Measurements from ENCODE around the gene CRELD2.

The CRELD2 gene

DNA sequence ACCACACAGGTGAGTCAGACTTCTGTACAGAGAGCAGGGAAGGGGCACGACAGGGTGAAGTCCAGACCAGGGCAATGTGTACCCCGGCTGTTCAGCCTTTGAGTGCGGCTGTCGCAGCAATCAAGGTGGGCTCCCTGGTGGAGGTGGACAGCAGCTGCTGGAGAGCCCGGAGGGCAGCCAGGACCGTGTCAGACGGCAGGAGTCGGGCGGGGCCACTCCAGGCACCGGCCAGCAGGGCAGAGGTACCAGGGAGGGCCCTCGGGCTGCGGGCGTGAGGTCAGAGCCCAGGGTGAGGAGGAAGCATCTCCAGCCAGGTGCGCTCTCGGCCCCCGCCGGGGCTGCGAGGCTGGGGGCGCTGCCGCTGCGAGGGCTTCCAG is 41.3 kb downstream of the CRELD2 start:
- DNase-seq, result no peak

DNA sequence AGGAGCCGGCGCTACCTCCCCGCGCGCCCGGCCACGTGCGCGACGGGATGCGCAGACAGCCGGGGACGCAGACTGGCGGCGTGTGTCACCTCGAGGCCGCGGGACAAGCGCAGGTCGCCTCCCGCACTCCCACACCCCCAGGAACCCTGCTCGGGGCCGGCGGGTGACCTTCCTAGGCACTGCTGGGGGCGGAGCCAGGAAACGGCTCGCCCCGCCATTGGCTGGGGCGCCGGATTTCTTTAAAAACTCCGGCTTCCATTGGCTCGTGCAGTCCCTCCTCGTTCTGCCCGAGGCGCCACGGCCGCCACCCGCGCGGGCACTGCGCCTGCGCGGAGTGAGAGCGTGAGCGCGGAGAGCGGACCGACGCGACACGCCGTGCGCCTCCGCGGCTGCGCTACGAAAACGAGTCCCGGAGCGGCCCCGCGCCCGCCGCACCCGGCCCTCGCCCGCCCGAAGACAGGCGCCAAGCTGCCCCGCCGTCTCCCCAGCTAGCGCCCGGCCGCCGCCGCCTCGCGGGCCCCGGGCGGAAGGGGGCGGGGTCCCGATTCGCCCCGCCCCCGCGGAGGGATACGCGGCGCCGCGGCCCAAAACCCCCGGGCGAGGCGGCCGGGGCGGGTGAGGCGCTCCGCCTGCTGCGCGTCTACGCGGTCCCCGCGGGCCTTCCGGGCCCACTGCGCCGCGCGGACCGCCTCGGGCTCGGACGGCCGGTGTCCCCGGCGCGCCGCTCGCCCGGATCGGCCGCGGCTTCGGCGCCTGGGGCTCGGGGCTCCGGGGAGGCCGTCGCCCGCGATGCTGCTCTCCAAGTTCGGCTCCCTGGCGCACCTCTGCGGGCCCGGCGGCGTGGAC is 41.9 kb downstream of the CRELD2 start, which contains the start of gene PIM3:
TSS of gene PIM3 (plus strand) at position 614 of the 846 bp plus-strand sequence. CDS start at position 790, 176 bp downstream.
- DNase-seq, result peak; percentile 80

DNA sequence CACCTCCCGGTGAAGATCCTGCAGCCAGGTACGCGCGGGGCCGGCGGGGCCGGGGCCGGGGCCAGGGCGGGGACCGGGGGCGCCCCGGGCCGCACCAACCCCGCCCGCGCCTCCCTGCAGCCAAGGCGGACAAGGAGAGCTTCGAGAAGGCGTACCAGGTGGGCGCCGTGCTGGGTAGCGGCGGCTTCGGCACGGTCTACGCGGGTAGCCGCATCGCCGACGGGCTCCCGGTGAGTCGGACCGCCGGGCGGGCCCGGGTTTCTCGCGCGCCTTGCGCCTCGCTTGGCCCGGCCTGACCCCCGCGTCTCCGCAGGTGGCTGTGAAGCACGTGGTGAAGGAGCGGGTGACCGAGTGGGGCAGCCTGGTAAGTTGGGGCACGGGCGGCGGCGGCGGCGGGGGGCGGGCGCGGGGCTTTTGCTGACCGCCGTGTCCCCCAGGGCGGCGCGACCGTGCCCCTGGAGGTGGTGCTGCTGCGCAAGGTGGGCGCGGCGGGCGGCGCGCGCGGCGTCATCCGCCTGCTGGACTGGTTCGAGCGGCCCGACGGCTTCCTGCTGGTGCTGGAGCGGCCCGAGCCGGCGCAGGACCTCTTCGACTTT is 42.7 kb downstream of the CRELD2 start:
- no peak for DNase-seq

DNA sequence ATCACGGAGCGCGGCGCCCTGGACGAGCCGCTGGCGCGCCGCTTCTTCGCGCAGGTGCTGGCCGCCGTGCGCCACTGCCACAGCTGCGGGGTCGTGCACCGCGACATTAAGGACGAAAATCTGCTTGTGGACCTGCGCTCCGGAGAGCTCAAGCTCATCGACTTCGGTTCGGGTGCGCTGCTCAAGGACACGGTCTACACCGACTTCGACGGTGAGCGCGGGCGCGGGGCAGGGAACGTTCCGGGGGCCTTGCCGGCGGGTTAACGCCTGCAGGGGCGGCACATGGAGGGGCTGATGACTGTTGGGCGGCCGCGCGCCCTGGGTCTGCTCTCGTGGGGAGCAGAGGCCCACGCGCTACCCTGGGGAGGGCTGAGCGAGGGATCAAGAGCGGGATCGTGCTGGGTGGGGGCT is 43.2 kb downstream of the CRELD2 start:
- no peak for DNase-seq

DNA sequence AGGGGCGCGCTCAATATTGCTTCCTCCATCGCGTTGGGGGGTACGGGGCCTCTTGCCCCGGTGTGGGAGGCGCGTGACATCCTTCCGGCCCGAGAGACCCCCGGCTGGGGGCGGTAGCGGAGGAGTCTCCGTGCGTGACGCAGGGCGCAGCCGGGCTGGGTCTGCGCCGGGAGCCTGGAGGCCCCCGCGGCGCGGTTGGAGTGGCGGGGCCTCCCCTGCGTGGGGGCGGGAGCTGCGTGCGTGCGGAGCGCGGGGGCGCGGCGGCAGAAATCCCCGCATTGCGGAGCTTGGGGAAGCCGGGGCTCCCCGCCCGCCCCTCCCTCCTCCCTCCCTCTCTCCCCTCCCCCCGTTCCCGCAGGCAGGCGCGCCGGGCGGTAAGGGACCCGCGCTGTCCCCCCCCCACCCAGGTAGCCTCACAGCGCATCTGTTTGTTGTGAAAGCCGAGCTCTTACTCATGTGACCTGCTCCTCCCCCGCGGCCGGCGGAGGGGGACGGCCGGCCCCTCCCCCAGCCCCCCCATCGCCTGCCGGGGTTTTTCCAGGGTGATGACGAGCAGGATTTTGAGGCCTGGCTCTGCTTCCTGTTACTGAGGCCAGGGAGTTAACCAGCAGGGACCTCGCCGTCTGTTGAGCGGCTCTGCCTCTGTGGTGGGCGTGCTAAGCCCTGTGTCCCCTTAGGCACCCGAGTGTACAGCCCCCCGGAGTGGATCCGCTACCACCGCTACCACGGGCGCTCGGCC is 43.7 kb downstream of the CRELD2 start:
- DNase-seq, result peak; percentile 82

DNA sequence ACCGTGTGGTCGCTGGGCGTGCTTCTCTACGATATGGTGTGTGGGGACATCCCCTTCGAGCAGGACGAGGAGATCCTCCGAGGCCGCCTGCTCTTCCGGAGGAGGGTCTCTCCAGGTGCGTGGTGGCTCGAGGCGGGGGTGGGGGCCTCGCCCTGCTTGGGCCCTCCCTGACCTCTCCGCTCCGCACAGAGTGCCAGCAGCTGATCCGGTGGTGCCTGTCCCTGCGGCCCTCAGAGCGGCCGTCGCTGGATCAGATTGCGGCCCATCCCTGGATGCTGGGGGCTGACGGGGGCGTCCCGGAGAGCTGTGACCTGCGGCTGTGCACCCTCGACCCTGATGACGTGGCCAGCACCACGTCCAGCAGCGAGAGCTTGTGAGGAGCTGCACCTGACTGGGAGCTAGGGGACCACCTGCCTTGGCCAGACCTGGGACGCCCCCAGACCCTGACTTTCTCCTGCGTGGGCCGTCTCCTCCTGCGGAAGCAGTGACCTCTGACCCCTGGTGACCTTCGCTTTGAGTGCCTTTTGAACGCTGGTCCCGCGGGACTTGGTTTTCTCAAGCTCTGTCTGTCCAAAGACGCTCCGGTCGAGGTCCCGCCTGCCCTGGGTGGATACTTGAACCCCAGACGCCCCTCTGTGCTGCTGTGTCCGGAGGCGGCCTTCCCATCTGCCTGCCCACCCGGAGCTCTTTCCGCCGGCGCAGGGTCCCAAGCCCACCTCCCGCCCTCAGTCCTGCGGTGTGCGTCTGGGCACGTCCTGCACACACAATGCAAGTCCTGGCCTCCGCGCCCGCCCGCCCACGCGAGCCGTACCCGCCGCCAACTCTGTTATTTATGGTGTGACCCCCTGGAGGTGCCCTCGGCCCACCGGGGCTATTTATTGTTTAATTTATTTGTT is 44.6 kb downstream of the CRELD2 start:
- DNase-seq, result peak; percentile 18

DNA sequence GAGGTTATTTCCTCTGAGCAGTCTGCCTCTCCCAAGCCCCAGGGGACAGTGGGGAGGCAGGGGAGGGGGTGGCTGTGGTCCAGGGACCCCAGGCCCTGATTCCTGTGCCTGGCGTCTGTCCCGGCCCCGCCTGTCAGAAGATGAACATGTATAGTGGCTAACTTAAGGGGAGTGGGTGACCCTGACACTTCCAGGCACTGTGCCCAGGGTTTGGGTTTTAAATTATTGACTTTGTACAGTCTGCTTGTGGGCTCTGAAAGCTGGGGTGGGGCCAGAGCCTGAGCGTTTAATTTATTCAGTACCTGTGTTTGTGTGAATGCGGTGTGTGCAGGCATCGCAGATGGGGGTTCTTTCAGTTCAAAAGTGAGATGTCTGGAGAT is 45.2 kb downstream of the CRELD2 start:
- DNase-seq, result no peak

DNA sequence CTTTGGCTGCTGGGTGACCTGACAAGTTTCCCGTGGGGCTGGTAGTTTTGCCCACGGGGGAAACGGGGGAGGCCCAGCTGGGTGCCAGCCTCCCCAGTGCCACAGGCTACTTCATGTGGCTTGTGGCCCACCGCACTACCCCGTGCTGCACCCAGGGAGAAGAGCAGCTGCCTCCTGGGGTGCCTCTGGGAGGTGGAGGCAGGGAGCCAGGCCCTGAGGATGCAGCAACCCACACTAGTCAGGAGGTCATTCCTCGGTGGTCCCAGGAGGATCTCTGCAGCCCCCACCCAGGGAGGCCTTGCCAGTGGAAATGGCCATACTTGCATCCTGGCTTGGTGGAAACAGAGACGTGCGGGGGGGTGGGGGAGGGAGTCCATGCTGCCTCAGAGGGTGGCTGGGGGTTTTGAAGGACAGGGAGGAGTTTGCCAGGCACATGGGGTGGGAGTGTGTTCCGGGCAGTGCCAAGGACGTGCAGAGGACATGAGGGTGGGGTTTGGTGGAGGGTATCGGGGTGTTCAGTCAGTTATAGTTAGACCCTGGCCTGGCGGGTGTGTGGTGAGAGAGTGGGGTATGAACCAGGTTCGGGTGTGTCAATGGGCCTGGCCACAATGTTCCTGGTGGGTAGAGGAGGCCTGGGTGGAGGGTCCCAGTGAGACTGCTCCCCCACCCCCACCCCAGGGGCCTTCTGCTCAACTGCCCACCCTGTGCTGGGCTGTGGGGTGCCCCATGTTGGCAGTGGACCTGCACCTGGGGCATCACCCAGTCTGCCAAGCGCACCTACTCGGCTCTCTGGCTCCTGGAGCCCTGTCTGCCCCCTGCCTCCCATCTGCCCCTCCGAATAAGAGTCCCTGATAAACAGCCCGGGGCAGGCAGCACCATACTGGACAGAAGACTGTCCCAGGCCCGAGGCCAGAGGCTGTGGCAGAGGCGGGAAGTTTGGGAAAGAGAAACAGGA is 46.0 kb downstream of the CRELD2 start:
- peak; percentile 13 for DNase-seq

DNA sequence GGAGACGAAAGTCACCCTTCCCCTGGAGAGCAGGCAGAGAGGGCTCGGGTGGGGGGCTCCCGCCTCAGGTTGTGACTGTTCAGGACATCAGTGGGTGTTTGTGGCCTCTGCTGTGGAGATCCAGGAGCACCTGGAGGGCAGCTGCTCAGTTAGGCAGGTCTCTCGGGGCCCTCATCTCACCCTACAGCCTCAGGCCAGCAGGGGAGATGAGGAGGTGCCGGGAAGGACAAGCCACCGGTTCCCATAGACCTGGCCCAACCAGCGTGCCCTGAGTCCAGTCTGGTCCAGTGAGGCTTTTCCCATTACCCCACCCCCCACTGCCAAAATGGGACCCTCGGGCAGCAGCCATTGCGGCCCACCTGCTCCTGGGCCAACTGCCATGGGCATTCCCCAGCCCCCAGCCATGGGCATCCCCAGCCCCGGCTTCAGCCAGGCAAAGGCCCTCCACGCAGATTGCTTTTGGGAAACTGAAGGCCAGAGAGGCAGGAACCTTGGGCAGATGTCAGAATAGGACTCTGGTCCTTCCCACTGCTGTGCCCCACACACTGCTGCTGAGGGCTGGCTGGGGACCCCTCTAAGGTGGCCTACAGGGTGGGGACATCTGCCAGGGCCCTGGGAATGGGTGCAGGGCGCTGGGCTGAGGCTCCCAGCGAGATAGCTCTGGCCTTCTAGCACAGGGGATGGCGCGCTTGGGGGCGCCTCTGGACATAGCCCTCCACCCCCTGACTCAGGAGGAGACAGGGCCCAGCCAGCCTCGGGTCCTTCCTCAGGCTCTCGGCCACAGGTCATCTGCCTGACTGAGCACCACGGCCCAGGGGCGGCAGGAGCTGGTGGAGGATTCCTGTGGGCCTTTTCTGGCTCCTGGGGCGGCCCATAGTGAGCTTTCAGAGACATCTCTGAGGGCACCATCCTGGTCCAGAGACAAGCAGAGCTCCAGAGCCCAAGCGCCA is 46.9 kb downstream of the CRELD2 start:
- DNase-seq, result peak; percentile 6

DNA sequence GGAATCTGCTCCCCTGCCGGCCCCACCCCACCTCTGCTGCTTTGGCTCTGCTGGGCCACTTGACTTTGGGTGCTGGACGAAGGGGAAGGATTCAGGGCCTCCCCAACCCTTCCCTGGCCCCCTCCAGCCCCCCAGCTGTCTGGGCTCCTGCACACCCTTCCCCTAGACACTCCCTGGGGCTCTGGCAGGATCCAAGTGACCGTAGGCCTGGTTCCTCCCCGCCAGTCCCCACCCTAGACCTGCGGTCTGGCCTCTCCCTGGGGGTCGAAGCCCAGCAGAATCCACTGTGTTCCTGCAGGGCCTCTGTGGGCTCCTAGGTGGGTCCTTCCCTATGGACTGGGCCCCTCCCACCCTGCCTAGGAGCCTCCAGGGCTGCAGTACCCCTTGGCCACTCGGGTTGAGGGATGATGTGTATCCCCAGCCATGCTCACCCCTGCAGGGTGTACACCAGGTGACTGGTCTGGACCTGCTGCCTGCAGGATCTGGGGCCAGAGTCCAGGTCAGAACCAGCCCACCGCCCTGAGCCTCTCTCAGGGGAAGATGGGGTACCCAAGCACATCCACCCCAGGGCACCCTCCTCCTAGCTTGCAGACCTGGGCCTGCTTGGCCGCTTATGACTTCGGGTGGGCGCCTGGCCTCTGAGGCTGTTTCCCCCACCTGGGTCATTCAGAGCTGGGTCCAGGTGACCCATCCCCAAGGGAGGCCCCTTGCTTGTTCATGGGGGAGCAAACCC is 47.8 kb downstream of the CRELD2 start:
- DNase-seq, result no peak

DNA sequence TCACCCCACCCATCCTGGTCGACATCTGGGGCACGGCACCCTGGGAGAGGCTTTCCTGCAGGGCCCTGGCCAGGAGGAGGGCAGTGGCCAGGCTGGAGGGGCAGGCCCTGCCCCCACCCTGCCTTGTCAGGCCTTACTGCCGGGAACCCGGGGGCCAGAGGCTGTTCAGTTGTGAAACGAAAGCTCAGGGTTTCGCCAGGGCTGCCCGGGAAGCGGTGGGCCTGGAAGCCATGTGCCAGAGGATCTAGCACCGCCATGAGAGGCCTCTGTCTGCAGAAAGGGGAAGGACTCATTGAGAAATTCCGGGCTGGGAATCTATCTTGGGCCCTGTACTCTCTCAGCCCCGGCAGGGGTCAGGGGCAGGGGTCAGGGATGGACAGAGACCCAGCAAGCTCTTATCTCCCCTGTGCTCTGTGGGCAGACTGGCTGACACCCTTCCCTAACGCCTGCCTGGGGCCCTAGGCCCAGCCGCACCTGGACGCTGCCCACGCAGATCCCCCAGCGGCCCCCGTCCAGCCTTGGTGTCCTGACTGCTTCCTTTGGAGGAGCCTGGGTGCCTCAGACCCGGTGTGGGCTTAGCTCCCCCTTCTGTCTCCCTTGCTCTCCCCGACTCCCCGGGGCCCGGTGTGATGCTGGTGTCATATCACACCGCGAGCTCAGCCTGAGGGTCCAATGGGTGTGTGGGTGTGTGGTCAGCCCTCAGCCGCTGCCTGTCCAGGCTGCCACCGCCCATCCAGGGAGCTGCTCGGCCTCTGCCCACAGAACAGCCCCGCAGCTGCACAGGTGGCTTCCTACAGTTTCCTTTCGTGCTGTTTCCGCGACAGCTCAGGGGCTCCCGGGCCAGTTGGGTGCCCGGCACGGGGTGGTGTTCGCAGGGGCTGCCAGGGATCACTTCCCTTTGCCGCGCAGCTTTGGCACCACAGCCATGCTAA is 48.6 kb downstream of the CRELD2 start:
- no peak for DNase-seq

DNA sequence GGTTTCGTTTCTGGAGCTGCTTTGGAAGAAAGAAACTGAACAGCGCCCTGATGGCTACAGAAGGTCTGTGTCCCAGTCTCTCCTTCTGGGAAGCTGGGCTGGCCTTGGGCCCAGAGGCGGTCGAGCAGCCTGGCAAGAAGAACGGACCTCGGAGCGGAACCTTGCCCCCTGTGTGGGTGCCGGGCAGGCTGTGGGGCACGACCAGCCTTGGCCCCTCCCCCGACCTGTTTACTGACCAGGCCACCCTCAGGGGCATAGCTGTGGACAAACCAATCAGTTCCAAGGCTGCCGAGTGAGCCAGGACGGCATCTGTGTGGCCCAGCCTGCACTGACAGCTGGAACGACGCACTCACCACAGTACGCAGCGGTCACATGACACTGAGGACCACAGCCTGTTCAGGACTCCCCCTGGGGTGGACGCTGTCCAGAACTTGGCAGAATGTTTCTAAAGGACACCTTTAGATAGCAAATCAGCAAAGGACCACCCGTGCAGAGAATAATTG is 49.3 kb downstream of the CRELD2 start:
- no peak for DNase-seq

DNA sequence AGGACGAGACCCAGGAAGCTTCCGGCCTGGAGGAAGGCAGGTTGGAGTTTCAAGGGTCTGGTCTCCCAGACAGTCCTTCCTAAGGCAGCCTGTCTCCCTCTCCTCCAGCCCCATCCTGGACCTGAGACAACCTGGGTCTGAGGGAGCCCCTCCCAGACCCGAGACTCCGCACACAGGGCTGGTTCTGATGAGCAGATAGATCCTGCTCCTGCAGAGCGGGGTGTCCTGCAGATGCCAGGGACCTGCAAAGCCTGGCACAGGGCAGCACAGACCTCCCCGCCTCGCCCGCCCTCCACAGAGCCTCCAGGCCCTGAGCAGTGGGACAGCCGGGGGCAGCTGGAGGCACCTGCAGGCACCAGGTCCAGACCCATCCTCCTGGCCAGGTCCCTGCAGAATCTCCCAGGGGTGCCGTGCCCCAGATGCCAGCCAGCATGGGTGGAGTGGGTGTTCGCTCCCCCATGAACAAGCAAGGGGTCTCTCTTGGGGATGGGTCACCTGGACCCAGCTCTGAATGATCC is 49.9 kb downstream of the CRELD2 start:
- DNase-seq, result no peak

DNA sequence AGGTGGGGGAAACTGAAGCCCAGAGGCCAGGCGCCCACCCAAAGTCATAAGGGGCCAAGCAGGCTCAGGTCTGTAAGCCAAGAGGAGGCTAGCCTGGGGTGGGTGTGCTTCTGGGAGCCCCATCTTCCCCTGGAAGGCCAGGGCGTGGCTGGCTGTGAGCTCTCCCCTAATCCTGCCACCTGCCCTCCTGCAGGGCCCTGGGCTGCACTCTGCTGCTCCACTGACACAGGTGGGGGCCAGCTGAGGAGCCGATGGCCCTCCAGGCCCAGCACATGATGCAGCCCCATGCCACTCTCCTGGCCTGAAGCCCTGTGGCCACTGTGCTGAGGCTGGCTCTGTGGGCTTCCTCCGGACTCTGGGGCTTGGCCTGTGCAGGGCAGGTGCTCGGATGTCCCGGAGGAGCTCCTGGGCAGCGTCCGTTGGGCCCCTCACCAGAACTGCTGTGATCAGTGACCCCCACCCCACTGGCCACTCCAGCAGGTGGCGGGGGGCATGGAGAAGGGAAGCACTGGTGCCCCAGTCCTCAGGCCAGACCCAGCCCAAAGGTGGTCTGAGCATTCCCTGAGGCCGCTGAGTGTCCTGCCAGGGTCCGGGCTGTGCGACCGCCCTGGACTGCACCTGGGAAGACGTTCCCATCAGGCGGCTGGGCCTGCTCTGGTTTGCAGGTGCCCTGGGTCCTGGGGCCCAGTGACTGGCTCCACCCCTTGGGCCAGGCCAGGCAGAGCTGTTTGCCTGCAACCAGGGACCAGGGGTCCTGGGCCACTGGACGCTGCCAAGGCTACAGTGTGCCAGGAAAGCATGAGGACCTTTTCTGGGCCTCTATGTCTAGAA is 50.6 kb downstream of the CRELD2 start:
- no peak for DNase-seq

DNA sequence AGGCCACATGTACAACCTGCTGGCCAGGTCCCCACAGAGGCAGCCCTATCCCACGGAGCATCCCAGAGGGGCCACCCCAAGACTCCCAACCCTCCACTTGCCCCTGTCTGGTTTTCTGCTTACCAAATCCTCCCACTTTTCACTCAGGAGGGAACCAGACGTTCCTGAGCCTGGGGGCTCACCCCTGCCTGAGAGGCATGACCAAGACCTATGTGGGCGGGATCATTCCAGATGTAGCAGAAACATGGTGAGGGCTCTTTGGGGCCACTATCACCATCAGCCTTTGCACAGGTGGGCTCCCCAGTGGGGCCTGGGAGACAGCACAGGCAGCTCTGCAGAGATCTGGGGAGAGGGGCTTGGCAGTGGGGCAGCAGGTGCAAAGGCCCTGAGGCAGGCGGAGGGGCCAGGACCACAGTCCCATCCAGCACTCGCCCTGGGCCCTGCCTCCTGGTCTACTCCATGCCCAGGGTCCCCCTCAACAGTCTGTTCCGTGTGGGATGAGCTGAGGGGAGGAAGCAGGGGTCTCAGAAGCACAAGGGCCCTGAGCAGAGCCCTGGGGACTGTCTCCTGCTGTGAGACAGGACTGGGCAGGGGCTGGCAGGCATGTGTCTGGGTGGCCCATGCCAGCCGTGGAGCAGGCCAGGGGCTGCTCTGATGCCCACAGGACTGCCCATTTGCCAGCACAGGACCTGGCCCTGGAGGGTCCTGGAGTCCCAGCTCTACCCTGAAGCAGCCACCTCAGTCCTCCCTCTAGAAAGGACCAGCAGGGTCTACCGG is 51.5 kb downstream of the CRELD2 start:
- no peak for DNase-seq

Measured in T-helper 9 cell (primary cell).